GM18868 (cell line): ENCODE results near the gene CD3D.

Experiments
- ATAC-seq: cut with Tn5 transposase; IDR thresholded peaks from one replicate; pipeline ENCODE4 v1.9.1; 2021; ENCODE audit warnings: mild to moderate bottlenecking, moderate library complexity; ENCODE audit not compliant: unreplicated experiment

The CD3D gene

GRCh38 chr11:118342503-118343161 is at the start of gene CD3D:
Gene CD3D, minus strand, starts transcription at chr11:118342705. Its CDS starts 98 bp downstream, at chr11:118342607.
- no peak for ATAC-seq

DNA sequence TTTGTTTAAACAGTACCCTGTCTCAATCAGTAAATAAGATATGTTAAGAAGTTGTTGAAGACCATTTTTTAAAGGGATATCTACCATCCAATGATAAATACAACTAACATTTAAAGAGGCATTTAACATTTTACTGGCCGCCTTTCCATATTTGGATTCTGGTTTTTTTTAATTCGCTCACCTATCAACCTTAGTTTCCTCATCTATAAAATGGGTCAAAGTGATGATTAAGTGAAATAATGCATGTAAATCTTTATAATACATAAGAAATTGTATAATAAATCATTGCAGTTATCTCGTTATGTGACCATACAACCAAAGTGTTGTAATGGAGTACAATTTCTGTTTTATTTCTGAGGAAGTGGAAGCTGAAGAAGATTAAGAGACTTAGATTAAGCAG is 41.2 kb upstream of the CD3D start:
- no peak for ATAC-seq

- no peak for ATAC-seq
These were observed 40.4 kb upstream of the CD3D start for GRCh38 chr11:118382954-118383353.

- ATAC-seq: no peak
These were observed 38.1 kb upstream of the CD3D start for GRCh38 chr11:118380571-118380970.

DNA sequence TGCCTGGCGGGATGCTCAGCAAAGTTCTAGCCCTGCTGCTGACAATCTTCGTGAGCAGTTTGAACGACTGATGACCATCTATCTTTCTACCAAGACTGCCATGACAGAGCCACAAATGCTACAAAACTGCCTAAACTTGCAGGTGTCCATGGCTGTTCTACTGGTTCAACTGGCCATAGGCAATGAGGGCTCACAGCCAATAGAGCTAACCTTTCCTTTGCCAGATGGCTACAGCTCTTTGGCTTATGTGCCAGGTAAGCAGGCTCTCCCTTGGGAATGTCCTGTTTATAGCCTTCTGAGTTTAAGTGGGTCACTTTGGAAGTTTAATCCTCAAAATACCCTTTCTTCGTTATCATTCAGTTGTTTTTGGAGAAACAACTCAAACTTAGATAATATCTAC is 37.0 kb upstream of the CD3D start:
- no peak for ATAC-seq

DNA sequence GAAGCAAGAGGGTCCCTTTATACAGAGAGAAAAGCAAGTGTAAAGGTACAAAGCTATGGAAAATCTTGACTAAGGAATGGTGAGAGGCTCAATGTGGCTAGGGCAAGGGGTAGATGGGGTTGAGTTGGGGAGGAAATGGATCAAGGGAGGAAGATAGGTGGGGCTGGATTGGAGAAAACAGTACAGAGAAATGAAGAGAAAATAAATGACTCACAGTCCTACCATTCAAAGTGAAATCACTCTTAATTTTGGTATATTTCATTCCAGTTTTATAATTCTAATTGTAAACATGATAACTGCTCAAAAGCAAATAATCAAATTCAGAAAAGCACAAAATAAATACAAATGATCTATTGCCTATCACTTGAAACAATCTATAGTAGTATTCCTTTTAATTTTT is 33.5 kb upstream of the CD3D start:
- no peak for ATAC-seq

GRCh38 chr11:118374729-118375128 is 32.2 kb upstream of the CD3D start:
- ATAC-seq: no peak

GRCh38 chr11:118373871-118374270 is 31.4 kb upstream of the CD3D start:
- no peak for ATAC-seq

DNA sequence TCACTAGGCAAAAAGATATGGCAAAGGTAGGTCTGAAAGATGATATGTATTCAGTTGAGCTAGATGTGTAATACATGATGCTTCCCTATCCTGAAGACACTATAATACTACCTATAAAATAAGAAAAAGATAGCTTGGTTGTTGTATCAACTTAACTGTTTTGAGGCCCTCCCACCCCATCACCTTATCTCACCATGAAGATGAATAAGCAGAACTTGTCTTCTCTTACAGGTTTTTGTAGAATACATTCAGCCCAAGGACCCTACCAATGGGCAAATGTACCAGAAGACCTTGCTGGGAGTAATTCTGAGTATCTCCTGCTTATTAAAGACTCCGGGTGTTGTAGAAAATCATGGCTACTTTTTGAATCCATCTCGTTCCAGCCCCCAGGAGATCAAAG is 30.8 kb upstream of the CD3D start:
- no peak for ATAC-seq

- no peak for ATAC-seq
These were observed 28.3 kb upstream of the CD3D start for GRCh38 chr11:118370774-118371173.

DNA sequence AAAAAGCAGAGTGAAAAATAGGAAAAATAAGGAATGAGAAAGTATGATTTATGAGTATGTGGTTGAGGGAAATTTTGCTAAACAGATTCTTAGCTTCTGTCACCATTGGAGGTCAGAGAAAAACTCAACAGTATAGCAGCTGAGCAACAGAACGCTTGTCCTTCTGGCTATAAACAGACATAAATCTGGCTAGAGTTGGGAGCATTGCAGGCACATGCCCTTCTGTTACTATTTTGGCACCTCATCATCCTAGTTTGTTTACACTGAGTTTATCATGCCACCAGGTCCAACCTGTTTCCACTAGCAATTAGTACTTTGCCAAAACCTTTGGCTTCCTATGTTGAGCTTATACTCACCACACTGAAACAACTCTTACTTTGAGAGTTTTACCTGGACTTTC is 23.8 kb upstream of the CD3D start:
- no peak for ATAC-seq

DNA sequence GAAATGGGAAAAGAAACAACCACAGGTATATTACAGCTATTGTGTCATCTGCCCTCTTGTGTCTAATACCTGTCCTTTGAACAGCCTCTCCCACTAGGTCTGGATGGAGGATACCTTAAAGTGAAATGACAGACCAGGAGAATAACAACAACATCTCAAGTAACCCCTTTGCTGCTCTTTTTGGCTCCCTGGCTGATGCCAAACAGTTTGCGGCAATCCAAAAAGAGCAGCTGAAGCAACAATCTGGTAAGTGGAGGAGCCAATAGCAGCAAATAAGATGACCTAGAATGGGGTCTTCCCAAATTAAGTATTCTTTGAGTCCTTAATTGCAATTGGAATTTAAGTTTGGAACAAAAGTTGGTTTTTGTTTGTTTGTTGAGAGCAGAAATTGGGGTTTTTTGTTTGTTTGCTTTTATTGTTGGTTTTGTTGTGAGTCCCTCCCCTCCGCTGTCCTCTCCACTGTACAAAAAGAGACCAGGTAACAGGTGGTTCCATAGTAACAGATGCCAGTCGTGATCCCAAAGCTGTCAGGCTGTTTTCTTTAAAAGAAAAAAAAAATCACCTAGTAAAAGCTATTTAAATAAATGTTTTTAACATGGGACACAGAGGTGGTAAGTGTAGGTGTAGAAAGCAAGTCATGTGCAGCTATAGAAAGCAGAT is 22.6 kb upstream of the CD3D start:
- no peak for ATAC-seq

DNA sequence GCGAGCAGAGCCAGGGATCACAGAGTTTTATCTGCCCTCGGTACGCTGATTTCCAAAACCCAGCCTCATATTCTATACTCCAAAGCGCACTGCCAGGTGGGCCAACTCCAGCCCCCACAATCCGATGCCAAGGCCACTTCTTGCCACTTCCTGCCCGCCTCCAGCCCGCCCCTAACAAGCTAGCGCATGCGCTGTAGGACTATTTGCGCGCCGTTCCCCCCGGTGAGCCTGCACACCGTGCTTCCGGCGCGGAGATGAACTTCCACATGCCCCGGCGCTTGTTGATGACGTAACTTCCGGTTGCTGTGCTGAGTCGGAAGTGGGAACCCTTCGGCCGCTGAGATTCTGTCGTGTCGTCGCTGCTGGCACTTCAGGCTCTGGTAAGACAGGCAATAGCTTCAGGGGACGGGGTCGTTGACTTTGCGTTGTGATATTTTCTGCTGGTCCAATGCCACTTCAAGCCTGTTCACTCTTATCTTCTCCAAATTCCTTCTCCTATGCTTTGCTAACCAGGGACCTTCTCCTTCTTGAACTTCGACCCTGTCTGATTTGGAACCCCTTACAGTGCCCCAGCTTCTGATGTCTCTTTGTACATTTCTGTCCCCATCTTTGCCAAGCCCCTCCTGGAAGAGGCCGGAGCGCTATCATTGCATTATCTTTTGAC is 16.9 kb upstream of the CD3D start, which contains the start of gene UBE4A:
Gene UBE4A (plus strand): TSS at position 306 of the 664 bp plus-strand sequence. CDS start 5,481 bp downstream, outside the sequence.
- peak; percentile 88 for ATAC-seq

DNA sequence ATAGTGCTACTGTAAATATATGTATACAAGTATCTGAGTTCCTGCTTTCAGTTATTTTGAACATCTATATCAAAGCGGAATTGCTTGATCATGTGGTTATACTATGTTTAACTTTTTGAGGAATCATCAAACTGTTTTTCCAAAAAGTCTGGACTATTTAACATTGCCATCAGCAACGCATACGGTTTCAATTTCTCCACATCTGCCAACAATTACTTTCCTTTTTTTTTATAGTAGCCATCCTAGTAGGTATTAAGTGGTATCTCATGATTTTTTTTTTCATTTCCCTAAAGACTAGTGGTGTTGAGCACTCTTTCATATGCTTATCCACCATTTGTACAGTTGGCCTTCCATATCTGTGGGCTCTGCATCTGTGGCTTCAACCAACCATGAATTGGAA is 15.6 kb upstream of the CD3D start:
- no peak for ATAC-seq

GRCh38 chr11:118353084-118353710 is 10.7 kb upstream of the CD3D start:
- ATAC-seq: no peak

GRCh38 chr11:118349475-118349874 is 7.0 kb upstream of the CD3D start:
- ATAC-seq: no peak

- no peak for ATAC-seq
These were observed 1.5 kb upstream of the CD3D start, which contains the start of gene CD3G for GRCh38 chr11:118343981-118344515. Gene CD3G, plus strand, starts transcription at chr11:118344344. Its CDS starts 80 bp downstream, at chr11:118344424.

GRCh38 chr11:118343248-118343647 is 743 bp upstream of the CD3D start:
- no peak for ATAC-seq

DNA sequence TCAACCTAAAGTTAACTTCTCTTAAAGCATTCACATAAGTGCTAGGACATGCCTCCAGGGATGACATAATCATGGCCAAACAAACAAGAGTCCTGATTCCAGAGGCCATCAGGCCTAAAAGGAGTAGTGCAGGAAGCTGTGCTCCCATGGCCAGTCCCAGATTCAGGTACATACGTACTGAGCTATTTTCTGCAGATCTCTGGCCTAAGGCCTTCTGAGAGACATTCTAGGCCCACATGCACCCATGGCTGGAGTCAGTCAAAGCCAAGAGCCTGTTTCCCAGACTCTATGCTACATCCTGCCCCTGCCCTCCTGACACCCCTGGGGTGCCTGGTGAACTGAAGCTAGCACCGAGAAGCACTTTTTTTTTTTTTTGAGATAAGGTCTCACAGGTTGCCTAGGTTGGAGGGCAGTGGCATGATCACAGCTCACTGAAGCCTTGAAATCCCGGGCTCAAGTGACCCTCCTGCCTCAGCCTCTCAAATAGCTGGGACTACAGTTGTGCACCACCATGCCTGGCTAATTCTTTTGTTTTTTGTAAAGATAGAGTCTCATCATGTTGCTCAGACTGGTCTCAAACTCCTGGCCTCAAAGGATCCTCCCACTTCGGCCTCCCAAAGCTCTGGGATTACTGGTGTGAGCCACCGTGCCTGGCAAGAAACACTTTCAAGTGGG is 553 bp downstream of the CD3D start:
- no peak for ATAC-seq

DNA sequence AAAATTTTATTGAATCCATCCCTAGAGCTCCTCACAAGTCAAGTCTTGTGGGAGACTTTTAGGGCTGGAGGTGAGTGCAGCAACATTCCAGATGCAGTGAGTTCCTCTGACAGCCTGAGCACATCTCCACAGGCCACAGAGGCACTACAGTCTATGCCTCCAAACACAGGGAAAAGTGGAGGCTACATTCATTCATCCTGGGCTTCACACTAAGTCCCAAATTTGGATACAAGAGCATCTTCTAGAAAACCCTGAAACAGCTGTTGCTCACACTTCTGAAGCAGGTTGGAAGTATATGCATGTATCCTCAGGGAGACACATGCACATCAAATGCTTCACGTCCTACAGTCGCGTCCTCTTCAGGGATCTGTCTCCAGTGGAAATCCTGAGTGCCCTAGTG is 1.2 kb downstream of the CD3D start:
- ATAC-seq: no peak

DNA sequence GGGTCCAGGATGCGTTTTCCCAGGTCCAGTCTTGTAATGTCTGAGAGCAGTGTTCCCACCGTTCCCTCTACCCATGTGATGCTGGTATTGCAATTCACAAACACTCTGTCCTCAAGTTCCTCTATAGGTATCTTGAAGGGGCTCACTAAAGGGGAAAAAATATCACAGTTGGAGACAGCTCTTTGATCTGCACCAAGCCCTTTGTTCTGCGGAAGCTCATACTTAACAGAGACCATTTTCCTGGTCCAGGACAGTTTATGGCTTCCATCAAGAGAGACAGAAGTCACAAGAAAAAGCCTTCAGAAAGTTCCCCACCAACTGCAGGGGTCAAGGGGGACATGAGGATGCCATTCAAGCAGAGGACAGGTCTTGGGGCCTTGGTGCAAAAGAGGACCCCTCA is 2.1 kb downstream of the CD3D start:
- no peak for ATAC-seq
